ENCODE measurements around the gene AIG1.

Gene AIG1

GRCh38 chr6:143107440-143107839 lies 46.8 kb downstream of the AIG1 start:
- no peak for DNase-seq (ENCODE audit: low read depth)
- TF ChIP-seq, protein P1, sequence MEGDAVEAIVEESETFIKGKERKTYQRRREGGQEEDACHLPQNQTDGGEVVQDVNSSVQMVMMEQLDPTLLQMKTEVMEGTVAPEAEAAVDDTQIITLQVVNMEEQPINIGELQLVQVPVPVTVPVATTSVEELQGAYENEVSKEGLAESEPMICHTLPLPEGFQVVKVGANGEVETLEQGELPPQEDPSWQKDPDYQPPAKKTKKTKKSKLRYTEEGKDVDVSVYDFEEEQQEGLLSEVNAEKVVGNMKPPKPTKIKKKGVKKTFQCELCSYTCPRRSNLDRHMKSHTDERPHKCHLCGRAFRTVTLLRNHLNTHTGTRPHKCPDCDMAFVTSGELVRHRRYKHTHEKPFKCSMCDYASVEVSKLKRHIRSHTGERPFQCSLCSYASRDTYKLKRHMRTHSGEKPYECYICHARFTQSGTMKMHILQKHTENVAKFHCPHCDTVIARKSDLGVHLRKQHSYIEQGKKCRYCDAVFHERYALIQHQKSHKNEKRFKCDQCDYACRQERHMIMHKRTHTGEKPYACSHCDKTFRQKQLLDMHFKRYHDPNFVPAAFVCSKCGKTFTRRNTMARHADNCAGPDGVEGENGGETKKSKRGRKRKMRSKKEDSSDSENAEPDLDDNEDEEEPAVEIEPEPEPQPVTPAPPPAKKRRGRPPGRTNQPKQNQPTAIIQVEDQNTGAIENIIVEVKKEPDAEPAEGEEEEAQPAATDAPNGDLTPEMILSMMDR (IDR thresholded peaks at IDR 0.05; ENCODE audit: low read length, missing control alignments), result no peak
- no peak overlapping the region for H3K4me3 ChIP-seq (replicated peaks; ENCODE audit: low read depth, low read length)

DNA sequence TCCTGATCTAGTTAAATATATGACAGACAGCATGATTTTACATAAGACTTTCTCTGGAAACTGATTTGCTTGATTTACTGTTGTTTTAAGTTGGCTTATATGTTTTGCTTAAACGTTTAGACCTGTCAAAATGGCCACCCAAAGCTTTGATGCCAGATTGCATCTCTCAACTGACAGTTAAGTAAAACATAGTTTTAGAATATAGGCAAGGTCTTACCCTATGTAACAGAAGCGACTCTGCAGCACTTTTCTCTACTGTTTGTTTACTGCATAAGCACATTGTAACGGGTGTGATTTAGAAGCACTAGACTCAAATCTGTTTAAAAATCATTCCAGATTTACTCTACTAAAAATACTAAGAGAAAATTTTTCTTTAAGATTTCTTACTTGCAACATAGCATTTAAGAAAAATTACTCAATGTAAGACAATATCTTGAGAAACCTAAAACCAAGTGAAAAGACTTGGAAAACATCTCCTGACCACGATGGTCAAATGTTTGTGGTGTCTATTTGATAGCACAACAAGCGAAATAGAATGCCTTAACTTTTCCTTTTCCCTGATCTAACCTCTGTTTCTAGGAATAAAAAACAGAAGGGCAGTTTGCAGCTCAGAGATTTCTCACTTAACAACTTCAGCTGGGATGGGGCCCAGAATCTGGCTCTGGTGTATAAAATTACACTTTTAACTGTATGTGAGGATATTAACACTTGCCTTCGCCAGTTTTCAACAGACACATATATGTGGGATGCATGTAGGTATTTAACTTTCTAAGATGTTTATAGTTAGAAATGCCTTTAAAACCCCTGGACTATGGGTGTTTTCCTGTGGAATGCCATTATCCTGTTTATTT lies 47.4 kb downstream of the AIG1 start:
- no peak overlapping the region for H3K4me3 ChIP-seq (replicated peaks; ENCODE audit: low read depth, low read length)
- no peak for DNase-seq (ENCODE audit: low read depth)
- TF ChIP-seq, protein P1 (IDR thresholded peaks at IDR 0.05; ENCODE audit: low read length, missing control alignments), result no peak

DNA sequence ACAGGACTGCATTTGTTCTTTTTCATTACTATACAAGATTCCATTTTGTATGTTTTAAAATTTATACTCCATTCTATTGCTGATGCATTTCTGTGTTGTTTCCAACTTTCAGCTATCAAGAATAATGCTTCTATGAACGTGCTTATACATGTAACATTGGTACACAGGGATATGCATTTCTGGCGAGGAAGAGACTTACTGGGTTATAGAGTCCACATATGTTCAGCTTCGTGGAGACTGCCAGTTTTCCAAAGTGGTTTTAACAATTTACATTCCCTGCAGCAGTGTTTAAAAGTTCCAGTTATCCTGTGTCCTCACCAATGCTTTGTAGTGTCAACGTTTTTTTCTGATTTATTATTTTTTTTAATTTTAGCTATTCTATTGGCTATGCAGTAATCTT lies 48.5 kb downstream of the AIG1 start:
- no peak for DNase-seq (ENCODE audit: low read depth)
- no peak overlapping the region for H3K4me3 ChIP-seq (replicated peaks; ENCODE audit: low read depth, low read length)
- TF ChIP-seq, protein P1 (IDR thresholded peaks at IDR 0.05; ENCODE audit: low read length, missing control alignments), result no peak

DNA sequence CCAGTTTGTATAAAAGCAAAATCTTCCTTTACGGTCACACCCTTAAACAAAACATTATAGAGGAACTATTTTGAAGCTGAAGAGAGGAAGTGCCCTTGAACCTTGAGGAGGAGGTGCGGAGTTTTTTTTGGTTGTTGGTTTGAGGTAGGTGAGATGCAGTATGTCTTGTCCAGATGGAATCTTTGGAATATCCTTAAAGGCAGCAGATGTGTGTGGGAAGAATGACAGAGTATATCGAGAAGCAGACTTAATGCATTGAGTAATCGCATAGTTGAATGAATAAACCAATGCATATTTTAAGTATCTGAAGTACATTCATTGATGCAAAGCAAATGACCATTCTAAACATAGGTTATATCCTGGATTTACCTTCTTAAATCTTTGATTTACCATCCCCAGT lies 49.9 kb downstream of the AIG1 start:
- TF ChIP-seq, protein P1 (IDR thresholded peaks at IDR 0.05; ENCODE audit: low read length, missing control alignments), result no peak
- DNase-seq (ENCODE audit: low read depth), result no peak
- no peak overlapping the region for H3K4me3 ChIP-seq (replicated peaks; ENCODE audit: low read depth, low read length)

DNA sequence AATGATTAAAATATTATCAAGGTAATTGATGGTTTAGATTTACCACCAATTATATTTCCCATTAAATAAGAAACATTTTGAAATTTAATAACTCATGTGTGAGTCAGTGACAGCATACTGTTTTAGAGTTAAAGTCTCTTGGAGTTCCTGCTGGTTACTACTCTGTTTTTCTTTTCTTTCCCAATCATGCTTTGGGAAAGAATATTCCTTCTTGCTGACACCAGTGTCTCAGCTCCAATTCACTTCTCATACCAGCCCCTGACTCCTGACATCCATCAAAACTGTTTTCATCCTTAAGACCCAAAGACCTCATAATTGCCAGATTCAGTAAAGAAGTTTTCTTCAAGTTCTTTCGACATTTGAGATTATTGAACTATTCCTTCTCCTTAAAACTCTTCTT lies 50.3 kb downstream of the AIG1 start:
- DNase-seq (ENCODE audit: low read depth), result no peak

DNA sequence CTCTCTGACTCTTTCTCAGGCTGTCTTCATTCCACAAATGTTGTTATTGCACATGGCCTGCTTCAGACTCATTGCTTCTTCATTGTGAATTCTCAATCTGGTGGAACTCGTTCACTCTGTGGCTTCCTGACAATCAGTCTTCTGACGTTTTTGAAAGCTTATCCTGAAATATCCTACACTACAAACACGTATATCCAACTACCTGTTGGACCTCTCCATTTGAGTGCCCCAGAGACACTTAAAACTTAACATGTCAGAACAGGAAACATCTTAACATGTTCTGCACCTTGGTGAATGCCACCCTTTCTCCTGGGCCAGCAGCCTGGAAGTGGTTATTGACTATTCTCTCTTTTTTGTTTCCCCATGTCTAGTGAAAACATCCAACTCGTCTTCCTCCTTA lies 50.8 kb downstream of the AIG1 start:
- no peak overlapping the region for H3K4me3 ChIP-seq (replicated peaks; ENCODE audit: low read depth, low read length)
- TF ChIP-seq, protein P1 (IDR thresholded peaks at IDR 0.05; ENCODE audit: low read length, missing control alignments), result no peak

More for the DNA sequence above, 50.3 kb downstream of the AIG1 start:
- H3K4me3 ChIP-seq (replicated peaks; ENCODE audit: low read depth, low read length), result no peak overlapping the region
- TF ChIP-seq, protein P1 (IDR thresholded peaks at IDR 0.05; ENCODE audit: low read length, missing control alignments), result no peak

More for the DNA sequence above, 50.8 kb downstream of the AIG1 start:
- no peak for DNase-seq (ENCODE audit: low read depth)
